Measurements from ENCODE around the gene HNRNPH1.
"Not testable (repeated sequence)": the region's sequence is repeated elsewhere in the genome, so short reads cannot be mapped to it uniquely, and the experiment has no call there.

Gene HNRNPH1, protein sequence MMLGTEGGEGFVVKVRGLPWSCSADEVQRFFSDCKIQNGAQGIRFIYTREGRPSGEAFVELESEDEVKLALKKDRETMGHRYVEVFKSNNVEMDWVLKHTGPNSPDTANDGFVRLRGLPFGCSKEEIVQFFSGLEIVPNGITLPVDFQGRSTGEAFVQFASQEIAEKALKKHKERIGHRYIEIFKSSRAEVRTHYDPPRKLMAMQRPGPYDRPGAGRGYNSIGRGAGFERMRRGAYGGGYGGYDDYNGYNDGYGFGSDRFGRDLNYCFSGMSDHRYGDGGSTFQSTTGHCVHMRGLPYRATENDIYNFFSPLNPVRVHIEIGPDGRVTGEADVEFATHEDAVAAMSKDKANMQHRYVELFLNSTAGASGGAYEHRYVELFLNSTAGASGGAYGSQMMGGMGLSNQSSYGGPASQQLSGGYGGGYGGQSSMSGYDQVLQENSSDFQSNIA

GRCh38 chr5:179623003-179623905 lies at the start of gene HNRNPH1:
HNRNPH1 (minus strand) TSS chr5:179623671; CDS start chr5:179623133, 538 bp downstream.
- DNase-seq = peak; percentile 99

- DNase-seq = no peak
Observed at GRCh38 chr5:179668391-179668790, 44.9 kb upstream of the HNRNPH1 start.

- DNase-seq = not testable (repeated sequence)
Observed at GRCh38 chr5:179661647-179662046, 38.2 kb upstream of the HNRNPH1 start.

DNA sequence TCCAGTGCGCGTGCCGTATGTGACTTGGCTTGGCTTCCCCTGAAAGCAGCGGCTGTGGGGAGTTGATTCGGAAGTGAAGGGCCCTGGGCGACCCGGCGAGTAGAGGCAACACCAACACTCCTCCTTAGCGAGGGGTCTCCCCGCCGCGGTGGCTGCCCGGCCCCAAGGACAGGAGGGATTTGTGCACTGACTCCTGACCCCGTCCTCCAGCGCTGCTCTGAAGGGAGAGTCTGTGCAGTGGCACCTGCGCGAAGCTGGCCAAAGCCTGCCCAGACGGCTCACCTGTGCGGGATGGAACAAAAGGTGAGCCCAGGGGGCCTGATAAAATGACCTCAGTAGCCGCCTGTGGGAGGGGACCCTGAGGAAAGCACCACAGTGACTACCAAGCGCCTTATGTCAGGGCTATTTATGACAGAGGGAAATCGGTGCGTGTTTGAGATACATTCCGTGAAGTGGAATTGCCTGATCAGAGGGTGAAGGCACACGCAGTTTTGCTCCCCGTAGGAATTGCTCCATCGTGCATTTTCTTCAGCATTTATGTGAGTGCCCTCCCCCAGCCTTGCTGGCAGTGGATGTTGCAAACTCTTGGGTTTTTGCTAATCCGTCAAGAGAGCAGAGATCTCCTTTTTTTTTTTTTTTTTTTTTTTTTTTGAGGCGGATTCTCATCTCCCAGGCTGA lies 34.8 kb upstream of the HNRNPH1 start:
- not testable (repeated sequence) for DNase-seq

DNA sequence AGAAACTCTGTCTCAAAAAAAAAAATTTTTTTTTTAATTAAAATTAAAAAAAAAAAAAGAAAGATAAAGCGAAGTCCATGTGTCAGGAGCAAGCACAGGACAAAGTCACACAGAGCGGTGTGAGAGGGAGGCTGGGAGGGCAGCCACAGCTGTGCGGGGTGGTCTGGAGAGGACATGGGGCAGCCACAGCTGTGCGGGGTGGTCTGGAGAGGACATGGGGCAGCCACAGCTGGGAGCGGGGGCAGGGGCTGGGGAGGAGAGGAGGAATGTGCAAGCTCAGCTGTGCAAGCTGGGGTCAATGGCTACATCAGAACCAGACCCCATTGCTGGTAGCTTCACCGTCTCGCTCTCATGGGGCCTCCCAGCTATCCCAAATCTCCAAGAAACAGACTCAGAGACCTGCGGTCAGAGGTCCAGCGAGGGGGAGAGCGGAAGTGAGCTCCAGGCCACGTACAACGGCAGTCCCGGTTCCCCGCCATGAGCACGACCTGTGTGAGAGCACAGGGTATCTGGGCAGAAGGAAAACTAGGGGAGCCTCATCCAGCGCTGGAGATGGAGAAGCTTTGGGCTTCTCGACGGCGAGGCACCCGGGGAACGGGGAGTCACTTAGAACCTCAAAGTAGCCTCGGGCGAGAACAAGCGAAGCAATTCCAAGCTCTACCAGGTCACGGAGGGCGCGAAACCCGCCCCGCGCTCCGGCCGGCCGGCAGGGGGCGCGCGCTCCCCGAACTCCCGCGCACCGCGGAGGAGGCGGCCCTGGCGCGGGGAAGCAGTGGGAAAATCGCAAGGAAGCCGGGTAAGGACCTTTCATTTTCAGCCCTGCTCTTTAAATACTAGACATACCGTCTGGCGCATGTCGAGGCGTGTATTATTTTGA lies 34.1 kb upstream of the HNRNPH1 start:
- not testable (repeated sequence) for DNase-seq

DNA sequence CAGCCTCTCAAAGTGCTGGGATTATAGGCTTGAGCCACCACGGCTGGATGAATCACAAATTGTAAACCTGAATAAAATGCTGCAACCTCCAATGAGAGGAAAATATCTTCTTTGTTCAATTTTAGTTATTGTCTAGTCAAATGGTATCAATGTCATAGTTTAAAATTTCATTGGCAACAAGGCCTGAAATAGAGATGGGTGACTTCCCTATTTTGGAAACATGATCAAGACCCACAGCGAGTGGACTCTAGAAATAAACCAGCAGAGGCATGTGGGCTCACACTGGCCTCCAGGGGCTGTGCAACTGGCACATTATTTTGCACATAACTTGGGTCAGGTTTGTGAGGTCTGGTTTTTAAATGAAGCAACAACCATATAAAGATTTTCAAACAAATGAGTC lies 29.7 kb upstream of the HNRNPH1 start:
- DNase-seq = not testable (repeated sequence)

GRCh38 chr5:179650245-179650644 lies 26.8 kb upstream of the HNRNPH1 start:
- not testable (repeated sequence) for DNase-seq

DNA sequence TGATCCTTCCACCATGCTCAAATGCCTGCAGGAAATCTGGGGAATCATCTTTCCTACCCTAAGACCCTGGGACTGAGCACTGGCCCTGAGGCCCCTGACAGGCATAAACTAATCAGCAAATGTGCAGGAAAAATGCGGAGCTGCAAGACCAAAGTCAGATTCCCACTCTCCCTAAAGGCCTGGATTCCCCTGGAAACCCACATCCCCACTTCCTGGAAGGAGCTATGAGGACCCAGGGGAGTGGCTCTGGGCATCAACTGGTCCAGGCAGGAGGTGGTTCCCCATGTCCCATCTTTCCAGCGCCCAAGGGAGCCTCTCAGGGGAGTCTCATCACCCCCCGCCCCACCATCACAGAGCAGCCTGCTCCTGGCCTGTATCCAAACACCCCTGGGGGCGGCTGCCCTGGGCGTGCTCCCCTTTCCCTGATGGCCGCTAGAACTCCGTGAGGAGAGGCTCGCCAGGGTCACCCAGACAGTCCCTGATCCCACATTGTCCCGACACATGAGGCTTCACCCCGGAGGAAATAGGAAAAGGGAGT lies 25.8 kb upstream of the HNRNPH1 start:
- not testable (repeated sequence) for DNase-seq

DNA sequence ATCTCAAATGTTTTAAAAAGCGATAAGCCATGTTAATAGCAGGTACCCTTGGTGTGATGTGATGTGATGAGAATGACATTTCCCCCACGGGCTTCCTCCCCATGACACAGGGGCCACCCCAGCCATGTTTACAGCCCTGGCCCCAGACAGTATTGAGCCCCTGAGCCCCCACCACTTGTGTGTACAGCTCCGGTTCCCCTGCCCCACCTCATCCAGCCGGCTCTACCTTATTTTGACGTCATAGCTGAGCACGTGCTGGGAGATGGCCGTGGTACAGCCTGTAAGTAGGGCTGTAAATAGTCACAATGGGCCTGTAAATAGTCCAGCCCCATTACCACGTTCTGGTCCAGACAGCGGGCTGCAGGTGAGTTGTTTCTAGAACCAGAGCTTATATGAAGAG lies 24.9 kb upstream of the HNRNPH1 start:
- DNase-seq = no peak

- not testable (repeated sequence) for DNase-seq
Observed at GRCh38 chr5:179644766-179645165, 21.3 kb upstream of the HNRNPH1 start.

DNA sequence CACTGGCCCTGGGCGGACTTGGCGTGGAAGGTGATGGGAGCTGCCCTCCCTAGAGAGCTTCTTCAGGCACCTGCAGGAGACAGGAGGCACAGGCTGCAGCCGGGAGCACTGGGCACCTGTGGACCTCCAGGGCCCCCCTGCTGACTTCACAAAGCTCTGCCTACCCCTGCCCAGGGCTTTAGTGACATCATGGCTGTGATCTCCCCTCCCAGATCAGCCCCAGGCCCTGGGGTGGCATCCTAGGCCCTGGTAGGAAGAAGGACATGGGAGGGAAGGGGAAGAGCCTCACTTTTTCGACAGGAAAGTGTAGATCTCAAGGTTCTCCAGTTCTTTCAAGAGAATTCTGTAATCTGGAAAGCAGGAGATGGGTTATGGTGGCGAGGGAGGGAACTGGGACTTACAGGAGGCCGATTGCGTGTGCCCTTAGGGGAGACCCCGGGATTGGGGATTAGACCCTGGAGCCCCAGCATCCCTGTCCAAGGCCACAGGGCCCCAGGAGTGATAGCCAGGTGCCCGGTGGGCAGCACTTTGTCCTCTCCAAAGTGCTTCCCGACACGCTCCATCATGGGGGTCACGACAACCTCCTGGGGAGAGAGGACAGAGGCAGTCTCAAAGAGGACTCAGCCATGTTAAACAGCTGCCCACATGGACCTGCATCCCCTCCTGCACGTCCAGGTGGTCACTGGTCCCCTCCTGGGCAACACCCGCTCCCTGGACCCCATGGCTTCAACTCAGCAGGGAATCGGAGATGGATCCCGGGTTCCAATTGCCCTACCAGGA lies 19.9 kb upstream of the HNRNPH1 start:
- not testable (repeated sequence) for DNase-seq

DNA sequence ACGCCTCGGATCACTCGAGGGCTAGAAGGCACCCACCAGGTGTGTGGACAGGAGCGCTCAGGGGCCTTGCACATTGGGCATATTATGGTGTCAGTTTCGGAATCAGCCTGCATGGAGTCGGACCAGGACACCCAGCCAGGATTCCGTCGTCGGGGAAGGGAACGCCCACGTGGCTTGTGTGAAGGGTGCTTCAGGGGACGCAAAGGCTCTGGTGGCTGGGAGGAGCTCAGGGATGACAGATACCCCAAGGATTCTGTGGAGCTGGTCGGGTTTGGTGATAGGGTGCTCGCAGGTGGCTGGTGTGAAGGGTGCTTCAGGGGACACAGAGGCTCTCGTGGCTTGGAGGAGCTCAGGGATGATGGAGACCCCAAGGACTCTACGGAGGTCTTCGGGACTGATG lies 19.2 kb upstream of the HNRNPH1 start:
- DNase-seq = not testable (repeated sequence)

- DNase-seq = not testable (repeated sequence)
Observed at GRCh38 chr5:179641745-179642144, 18.3 kb upstream of the HNRNPH1 start.

DNA sequence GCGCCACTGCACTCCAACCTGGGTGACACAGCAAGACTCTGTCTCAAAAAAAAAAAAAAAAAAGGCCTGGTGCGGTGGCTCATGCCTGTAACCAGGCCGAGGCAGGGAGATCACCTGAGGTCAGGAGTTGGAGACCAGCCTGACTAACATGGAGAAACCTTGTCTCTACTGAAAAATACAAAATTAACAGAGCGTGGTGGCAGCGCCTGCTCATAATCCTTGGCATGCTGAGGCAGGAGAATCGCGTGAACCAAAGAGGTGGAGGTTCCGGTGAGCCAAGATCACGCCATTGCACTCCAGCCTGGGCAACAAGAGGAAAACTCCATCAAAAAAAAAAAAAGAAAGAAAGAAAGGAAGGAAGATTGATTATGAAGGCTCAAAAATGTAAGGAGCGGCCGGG lies 15.8 kb upstream of the HNRNPH1 start:
- DNase-seq = not testable (repeated sequence)

DNA sequence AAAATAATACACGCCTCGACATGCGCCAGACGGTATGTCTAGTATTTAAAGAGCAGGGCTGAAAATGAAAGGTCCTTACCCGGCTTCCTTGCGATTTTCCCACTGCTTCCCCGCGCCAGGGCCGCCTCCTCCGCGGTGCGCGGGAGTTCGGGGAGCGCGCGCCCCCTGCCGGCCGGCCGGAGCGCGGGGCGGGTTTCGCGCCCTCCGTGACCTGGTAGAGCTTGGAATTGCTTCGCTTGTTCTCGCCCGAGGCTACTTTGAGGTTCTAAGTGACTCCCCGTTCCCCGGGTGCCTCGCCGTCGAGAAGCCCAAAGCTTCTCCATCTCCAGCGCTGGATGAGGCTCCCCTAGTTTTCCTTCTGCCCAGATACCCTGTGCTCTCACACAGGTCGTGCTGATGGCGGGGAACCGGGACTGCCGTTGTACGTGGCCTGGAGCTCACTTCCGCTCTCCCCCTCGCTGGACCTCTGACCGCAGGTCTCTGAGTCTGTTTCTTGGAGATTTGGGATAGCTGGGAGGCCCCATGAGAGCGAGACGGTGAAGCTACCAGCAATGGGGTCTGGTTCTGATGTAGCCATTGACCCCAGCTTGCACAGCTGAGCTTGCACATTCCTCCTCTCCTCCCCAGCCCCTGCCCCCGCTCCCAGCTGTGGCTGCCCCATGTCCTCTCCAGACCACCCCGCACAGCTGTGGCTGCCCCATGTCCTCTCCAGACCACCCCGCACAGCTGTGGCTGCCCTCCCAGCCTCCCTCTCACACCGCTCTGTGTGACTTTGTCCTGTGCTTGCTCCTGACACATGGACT lies 11.1 kb upstream of the HNRNPH1 start:
- DNase-seq = not testable (repeated sequence)

DNA sequence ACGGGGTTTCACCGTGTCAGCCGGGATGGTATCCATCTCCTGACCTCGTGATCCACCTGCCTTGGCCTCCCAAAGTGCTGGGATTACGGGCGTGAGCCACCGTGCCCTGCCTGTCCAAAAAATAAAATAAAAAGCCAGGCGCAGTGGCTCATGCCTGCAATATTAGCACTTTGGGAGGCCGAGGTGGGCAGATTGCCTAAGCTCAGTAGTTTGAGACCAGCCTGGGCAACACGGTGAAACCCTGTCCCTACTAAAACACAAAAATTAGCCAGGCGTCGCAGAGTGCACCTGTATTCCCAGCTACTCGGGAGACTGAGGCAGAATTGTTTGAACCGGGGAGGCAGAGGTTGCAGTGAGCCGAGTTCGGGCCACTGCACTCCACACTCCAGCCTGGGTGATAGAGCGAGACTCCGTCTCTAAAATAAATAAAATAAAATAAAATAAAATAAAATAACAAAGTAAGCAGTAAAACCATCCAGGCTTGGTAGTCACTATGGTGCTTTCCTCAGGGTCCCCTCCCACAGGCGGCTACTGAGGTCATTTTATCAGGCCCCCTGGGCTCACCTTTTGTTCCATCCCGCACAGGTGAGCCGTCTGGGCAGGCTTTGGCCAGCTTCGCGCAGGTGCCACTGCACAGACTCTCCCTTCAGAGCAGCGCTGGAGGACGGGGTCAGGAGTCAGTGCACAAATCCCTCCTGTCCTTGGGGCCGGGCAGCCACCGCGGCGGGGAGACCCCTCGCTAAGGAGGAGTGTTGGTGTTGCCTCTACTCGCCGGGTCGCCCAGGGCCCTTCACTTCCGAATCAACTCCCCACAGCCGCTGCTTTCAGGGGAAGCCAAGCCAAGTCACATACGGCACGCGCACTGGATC lies 10.3 kb upstream of the HNRNPH1 start:
- not testable (repeated sequence) for DNase-seq

GRCh38 chr5:179624841-179625271 lies 1.4 kb upstream of the HNRNPH1 start:
- DNase-seq = no peak

- DNase-seq = no peak
Observed at GRCh38 chr5:179623906-179624741, 653 bp upstream of the HNRNPH1 start.

All from NCI-H446 treated with DMSO at 0.1 percent for 48 hours (cell line).